ENCODE results near the gene WWOX. TPM values are rescaled to one million over a fixed set of nuclear protein-coding genes. Genes with fewer than 3 reads are reported as not detected.

WWOX gene
- total RNA-seq, 6 experiments from 2014 or later: 0.46 to 3.4 (median 1.3) TPM

- no peaks in the 10 kb centered on the region for H3K27me3 Mint-ChIP-seq (ENCODE audit: insufficient read depth)
- no peaks in the 10 kb centered on the region for H3K36me3 Mint-ChIP-seq (ENCODE audit: low read depth)
- no peak for DNase-seq
- no peak overlapping the region for H3K4me3 Mint-ChIP-seq
- no peak overlapping the region for H3K27ac Mint-ChIP-seq
- no peak for TF ChIP-seq CTCF (IDR thresholded peaks at IDR 0.05)
- peaks cover 54% of the 10 kb centered on the region for H3K9me3 Mint-ChIP-seq
- H3K4me1 Mint-ChIP-seq (ENCODE audit: low read depth): no peaks in the 10 kb centered on the region
Measured at GRCh38 chr16:78195797-78196196, 96.3 kb downstream of the WWOX start.

- Mint-ChIP-seq H3K9me3 (peaks cover 54% of the 10 kb centered on the region), H3K27me3 (ENCODE audit: insufficient read depth) (no peaks in the 10 kb centered on the region)
Measured at GRCh38 chr16:78196502-78196901, 97.0 kb downstream of the WWOX start.

GRCh38 chr16:78198288-78198687 lies 98.8 kb downstream of the WWOX start:
- H3K4me3 Mint-ChIP-seq: no peak overlapping the region

More at GRCh38 chr16:78196502-78196901, 97.0 kb downstream of the WWOX start:
- H3K4me3 Mint-ChIP-seq: no peak overlapping the region
- no peaks in the 10 kb centered on the region for H3K36me3 Mint-ChIP-seq (ENCODE audit: low read depth)
- no peaks in the 10 kb centered on the region for H3K4me1 Mint-ChIP-seq (ENCODE audit: low read depth)
- no peak for TF ChIP-seq CTCF (IDR thresholded peaks at IDR 0.05)
- no peak overlapping the region for H3K27ac Mint-ChIP-seq
- no peak for DNase-seq

GRCh38 chr16:78199325-78200022 lies 100.0 kb downstream of the WWOX start:
- DNase-seq: no peak
- no peak overlapping the region for H3K4me3 Mint-ChIP-seq
- H3K36me3 Mint-ChIP-seq (ENCODE audit: low read depth): peaks cover 4% of the 10 kb centered on the region; the same call in 1 of the 2 replicates
- no peaks in the 10 kb centered on the region for H3K4me1 Mint-ChIP-seq (ENCODE audit: low read depth)
- no peak for TF ChIP-seq CTCF (IDR thresholded peaks at IDR 0.05)
- H3K9me3 Mint-ChIP-seq: peaks cover 64% of the 10 kb centered on the region
- no peak overlapping the region for H3K27ac Mint-ChIP-seq
- no peaks in the 10 kb centered on the region; the same call in 1 of the 2 replicates for H3K27me3 Mint-ChIP-seq (ENCODE audit: insufficient read depth)

More at GRCh38 chr16:78198288-78198687, 98.8 kb downstream of the WWOX start:
- Mint-ChIP-seq H3K27ac (no peak overlapping the region), H3K36me3 (ENCODE audit: low read depth) (peaks cover 2% of the 10 kb centered on the region; the same call in 1 of the 2 replicates), H3K9me3 (peaks cover 61% of the 10 kb centered on the region), H3K4me1 (ENCODE audit: low read depth) (no peaks in the 10 kb centered on the region), H3K27me3 (ENCODE audit: insufficient read depth) (no peaks in the 10 kb centered on the region)
- TF ChIP-seq CTCF (IDR thresholded peaks at IDR 0.05): no peak
- no peak for DNase-seq

GRCh38 chr16:78200023-78200389 lies 100.6 kb downstream of the WWOX start:
- Mint-ChIP-seq H3K4me3 (no peak overlapping the region), H3K27ac (no peak overlapping the region), H3K9me3 (peaks cover 60% of the 10 kb centered on the region), H3K36me3 (ENCODE audit: low read depth) (peaks cover 4% of the 10 kb centered on the region; the same call in 1 of the 2 replicates), H3K27me3 (ENCODE audit: insufficient read depth) (no peaks in the 10 kb centered on the region; the same call in 1 of the 2 replicates), H3K4me1 (ENCODE audit: low read depth) (no peaks in the 10 kb centered on the region)
- no peak for DNase-seq
- TF ChIP-seq CTCF (IDR thresholded peaks at IDR 0.05): no peak
